ENCODE results near the gene RPL37A.

DNA sequence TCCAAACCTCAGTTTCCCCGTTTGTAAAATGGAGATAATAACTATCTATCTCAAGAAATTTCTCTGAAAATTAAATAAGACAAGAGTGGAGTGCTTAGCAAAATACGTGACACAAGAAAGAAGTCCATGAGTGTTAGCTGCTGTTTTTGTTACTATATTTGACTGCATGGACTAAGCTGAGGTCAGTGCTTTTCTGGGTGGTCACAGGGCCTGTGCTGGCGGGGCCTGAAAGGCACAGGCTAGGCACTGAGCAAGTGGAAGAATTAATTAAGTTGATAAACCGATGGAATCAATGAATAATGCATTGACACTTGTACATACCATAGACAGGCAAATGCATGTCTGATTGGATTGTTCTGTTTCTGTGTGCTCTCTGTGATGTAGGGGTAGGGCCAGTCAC, 27.3 kb downstream of the RPL37A start:
- TF ChIP-seq, protein P1, sequence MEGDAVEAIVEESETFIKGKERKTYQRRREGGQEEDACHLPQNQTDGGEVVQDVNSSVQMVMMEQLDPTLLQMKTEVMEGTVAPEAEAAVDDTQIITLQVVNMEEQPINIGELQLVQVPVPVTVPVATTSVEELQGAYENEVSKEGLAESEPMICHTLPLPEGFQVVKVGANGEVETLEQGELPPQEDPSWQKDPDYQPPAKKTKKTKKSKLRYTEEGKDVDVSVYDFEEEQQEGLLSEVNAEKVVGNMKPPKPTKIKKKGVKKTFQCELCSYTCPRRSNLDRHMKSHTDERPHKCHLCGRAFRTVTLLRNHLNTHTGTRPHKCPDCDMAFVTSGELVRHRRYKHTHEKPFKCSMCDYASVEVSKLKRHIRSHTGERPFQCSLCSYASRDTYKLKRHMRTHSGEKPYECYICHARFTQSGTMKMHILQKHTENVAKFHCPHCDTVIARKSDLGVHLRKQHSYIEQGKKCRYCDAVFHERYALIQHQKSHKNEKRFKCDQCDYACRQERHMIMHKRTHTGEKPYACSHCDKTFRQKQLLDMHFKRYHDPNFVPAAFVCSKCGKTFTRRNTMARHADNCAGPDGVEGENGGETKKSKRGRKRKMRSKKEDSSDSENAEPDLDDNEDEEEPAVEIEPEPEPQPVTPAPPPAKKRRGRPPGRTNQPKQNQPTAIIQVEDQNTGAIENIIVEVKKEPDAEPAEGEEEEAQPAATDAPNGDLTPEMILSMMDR (IDR thresholded peaks at IDR 0.05; ENCODE audit: poor library complexity, severe bottlenecking) = no peak
- TF ChIP-seq POLR2AphosphoS5 (IDR thresholded peaks at IDR 0.05) = no peak
- no peak for TF ChIP-seq TAF1 (IDR thresholded peaks at IDR 0.05; ENCODE audit: low read depth)
- TF ChIP-seq EZH2 (IDR thresholded peaks at IDR 0.05; ENCODE audit: borderline replicate concordance, insufficient read depth, low read length, poor library complexity, severe bottlenecking) = no peak
- no peak for TF ChIP-seq RAD21 (conservative IDR thresholded peaks at IDR 0.05)
- TF ChIP-seq, protein P2, sequence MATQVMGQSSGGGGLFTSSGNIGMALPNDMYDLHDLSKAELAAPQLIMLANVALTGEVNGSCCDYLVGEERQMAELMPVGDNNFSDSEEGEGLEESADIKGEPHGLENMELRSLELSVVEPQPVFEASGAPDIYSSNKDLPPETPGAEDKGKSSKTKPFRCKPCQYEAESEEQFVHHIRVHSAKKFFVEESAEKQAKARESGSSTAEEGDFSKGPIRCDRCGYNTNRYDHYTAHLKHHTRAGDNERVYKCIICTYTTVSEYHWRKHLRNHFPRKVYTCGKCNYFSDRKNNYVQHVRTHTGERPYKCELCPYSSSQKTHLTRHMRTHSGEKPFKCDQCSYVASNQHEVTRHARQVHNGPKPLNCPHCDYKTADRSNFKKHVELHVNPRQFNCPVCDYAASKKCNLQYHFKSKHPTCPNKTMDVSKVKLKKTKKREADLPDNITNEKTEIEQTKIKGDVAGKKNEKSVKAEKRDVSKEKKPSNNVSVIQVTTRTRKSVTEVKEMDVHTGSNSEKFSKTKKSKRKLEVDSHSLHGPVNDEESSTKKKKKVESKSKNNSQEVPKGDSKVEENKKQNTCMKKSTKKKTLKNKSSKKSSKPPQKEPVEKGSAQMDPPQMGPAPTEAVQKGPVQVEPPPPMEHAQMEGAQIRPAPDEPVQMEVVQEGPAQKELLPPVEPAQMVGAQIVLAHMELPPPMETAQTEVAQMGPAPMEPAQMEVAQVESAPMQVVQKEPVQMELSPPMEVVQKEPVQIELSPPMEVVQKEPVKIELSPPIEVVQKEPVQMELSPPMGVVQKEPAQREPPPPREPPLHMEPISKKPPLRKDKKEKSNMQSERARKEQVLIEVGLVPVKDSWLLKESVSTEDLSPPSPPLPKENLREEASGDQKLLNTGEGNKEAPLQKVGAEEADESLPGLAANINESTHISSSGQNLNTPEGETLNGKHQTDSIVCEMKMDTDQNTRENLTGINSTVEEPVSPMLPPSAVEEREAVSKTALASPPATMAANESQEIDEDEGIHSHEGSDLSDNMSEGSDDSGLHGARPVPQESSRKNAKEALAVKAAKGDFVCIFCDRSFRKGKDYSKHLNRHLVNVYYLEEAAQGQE (IDR thresholded peaks at IDR 0.05; ENCODE audit: borderline replicate concordance) = no peak
- TF ChIP-seq SMC3 (conservative IDR thresholded peaks at IDR 0.05; ENCODE audit: poor library complexity) = no peak
- TF ChIP-seq EP300 (conservative IDR thresholded peaks at IDR 0.05; ENCODE audit: poor library complexity, severe bottlenecking) = no peak

Measured in neural cell (in vitro differentiated cells).